HG02763 (cell line): ENCODE results near the gene SSNA1.

Source experiments
- ATAC-seq: cut with Tn5 transposase; IDR thresholded peaks from one replicate; pipeline ENCODE4 v1.9.1; 2021; ENCODE audit warnings: mild to moderate bottlenecking, moderate library complexity; ENCODE audit not compliant: unreplicated experiment

The SSNA1 gene

GRCh38 chr9:137188490-137189296 lies at the start of gene SSNA1, which contains the start of gene ANAPC2:
Gene SSNA1, plus strand, starts transcription at chr9:137188676. Its CDS starts 51 bp downstream, at chr9:137188727.
Gene ANAPC2, minus strand, starts transcription at chr9:137188560. Its CDS starts 28 bp downstream, at chr9:137188532.
- ATAC-seq: peak; percentile 82

- no peak for ATAC-seq
Measured at GRCh38 chr9:137138722-137139467, 49.6 kb upstream of the SSNA1 start, which contains the start of gene GRIN1. Gene GRIN1, plus strand, starts transcription at chr9:137139154. Its CDS starts 333 bp downstream, at chr9:137139487.

GRCh38 chr9:137139468-137140150 lies 48.9 kb upstream of the SSNA1 start:
- ATAC-seq: no peak

- ATAC-seq: no peak
Measured at GRCh38 chr9:137140151-137141012, 48.1 kb upstream of the SSNA1 start.

- ATAC-seq: no peak
Measured at GRCh38 chr9:137141050-137141810, 47.2 kb upstream of the SSNA1 start.

- ATAC-seq: no peak
Measured at GRCh38 chr9:137141976-137142936, 46.2 kb upstream of the SSNA1 start.

GRCh38 chr9:137143459-137143858 lies 45.0 kb upstream of the SSNA1 start:
- ATAC-seq: no peak

GRCh38 chr9:137145731-137146526 lies 42.5 kb upstream of the SSNA1 start:
- no peak for ATAC-seq

GRCh38 chr9:137146527-137146918 lies 42.0 kb upstream of the SSNA1 start:
- ATAC-seq: no peak

- no peak for ATAC-seq
Measured at GRCh38 chr9:137147091-137147792, 41.2 kb upstream of the SSNA1 start.

GRCh38 chr9:137147793-137148160 lies 40.7 kb upstream of the SSNA1 start:
- no peak for ATAC-seq

GRCh38 chr9:137148242-137148641 lies 40.2 kb upstream of the SSNA1 start:
- ATAC-seq: no peak

GRCh38 chr9:137148661-137149060 lies 39.8 kb upstream of the SSNA1 start:
- ATAC-seq: no peak

GRCh38 chr9:137149363-137149762 lies 39.1 kb upstream of the SSNA1 start:
- ATAC-seq: no peak

GRCh38 chr9:137149942-137150616 lies 38.4 kb upstream of the SSNA1 start:
- ATAC-seq: peak; percentile 22

- ATAC-seq: peak; percentile 48
Measured at GRCh38 chr9:137150617-137151457, 37.6 kb upstream of the SSNA1 start.
